Thymus (tissue), 11 donors: ENCODE results near the gene SLC17A8. TPM values are rescaled to one million over a fixed set of nuclear protein-coding genes. Genes with fewer than 3 reads are reported as not detected.
A peak's percentile ranks its signal among the peaks of the same experiment; 100 is the strongest.

ENCODE experiments used
- DNase-seq, 9 donors: peaks; one replicate each; pipeline ENCODE4 v3.0.0-alpha.2; 2013; ENCODE audit warnings: low spot score in 9 of 9, low read depth in 6 of 9, missing footprints in 1 of 9
- H3K27ac ChIP-seq, 2 donors: one replicate each; pipeline ENCODE4 v1.5.1; 2013; ENCODE audit warnings: control low read depth in 1 of 2, low read depth in 1 of 2, low read length in 1 of 2, mild to moderate bottlenecking in 1 of 2, moderate library complexity in 1 of 2
- H3K27me3 ChIP-seq, 2 donors: one replicate each; pipeline ENCODE4 v1.5.1; 2013; ENCODE audit warnings: low read length in 1 of 2; ENCODE audit not compliant: control insufficient read depth in 2 of 2, insufficient read depth in 1 of 2
- H3K36me3 ChIP-seq, 2 donors: one replicate each; pipeline ENCODE4 v1.5.1; 2013; ENCODE audit warnings: low read length in 1 of 2, mild to moderate bottlenecking in 1 of 2, moderate library complexity in 1 of 2; ENCODE audit not compliant: control insufficient read depth in 2 of 2, insufficient read depth in 2 of 2
- H3K4me1 ChIP-seq, 2 donors: one replicate each; pipeline ENCODE4 v1.5.1; 2013; ENCODE audit warnings: low read length in 2 of 2; ENCODE audit not compliant: control insufficient read depth in 2 of 2, insufficient read depth in 2 of 2
- H3K4me3 ChIP-seq, 2 donors: one replicate each; pipeline ENCODE4 v1.5.1; 2013; ENCODE audit warnings: low read length in 2 of 2, control low read depth in 1 of 2, mild to moderate bottlenecking in 1 of 2
- H3K9me3 ChIP-seq, 2 donors: one replicate each; pipeline ENCODE4 v1.5.1; 2013; ENCODE audit warnings: low read length in 1 of 2, mild to moderate bottlenecking in 1 of 2; ENCODE audit not compliant: control insufficient read depth in 2 of 2, insufficient read depth in 1 of 2
- WGBS: extraction: QIAGEN DNeasy Blood & Tissue Kit; methylation state at CpG from one replicate; pipeline ENCODE4 v1.1.7; 2013; 5-methylcytosine and 5-hydroxymethylcytosine counted together
- polyA plus RNA-seq: library from polyadenylated mRNA; stranded (reverse); fragments of 200-250 nt; gene quantifications from one replicate; pipeline ENCODE4 v1.2.3, GENCODE V29; 2013
- total RNA-seq: library from RNA; stranded (reverse); fragments of 120-200 nt; gene quantifications from one replicate; pipeline ENCODE4 v1.2.4, GENCODE V29; 2013
- donor health status: healthy.

SLC17A8 gene
- total and polyA plus RNA-seq, 2 donors: 0.37 to 3.0 TPM

- no peaks in the 10 kb centered on the region for H3K36me3 ChIP-seq
- DNase-seq: no peak
- no peak overlapping the region for H3K4me3 ChIP-seq
- WGBS: 93% methylated on average over 2 of the region's 2 CpGs
- H3K9me3 ChIP-seq: no peaks in the 10 kb centered on the region
- H3K27ac ChIP-seq: no peak overlapping the region
- no peaks in the 10 kb centered on the region for H3K4me1 ChIP-seq
- no peaks in the 10 kb centered on the region for H3K27me3 ChIP-seq
Observed at GRCh38 chr12:100399095-100399494, 42.2 kb downstream of the SLC17A8 start.

GRCh38 chr12:100401660-100402059, 44.8 kb downstream of the SLC17A8 start:
- no peaks in the 10 kb centered on the region for H3K9me3 ChIP-seq
- H3K27me3 ChIP-seq: no peaks in the 10 kb centered on the region
- H3K27ac ChIP-seq: no peak overlapping the region
- H3K36me3 ChIP-seq: no peaks in the 10 kb centered on the region
- H3K4me1 ChIP-seq: no peaks in the 10 kb centered on the region
- H3K4me3 ChIP-seq: no peak overlapping the region
- no peak for DNase-seq

- Histone ChIP-seq H3K4me1 (no peaks in the 10 kb centered on the region), H3K4me3 (no peak overlapping the region), H3K27me3 (no peaks in the 10 kb centered on the region), H3K36me3 (no peaks in the 10 kb centered on the region), H3K27ac (no peak overlapping the region), H3K9me3 (no peaks in the 10 kb centered on the region)
- 87% methylated on average over 2 of the region's 2 CpGs for WGBS
- DNase-seq: no peak
Observed at GRCh38 chr12:100402763-100403162, 45.9 kb downstream of the SLC17A8 start.

GRCh38 chr12:100403446-100403845, 46.6 kb downstream of the SLC17A8 start:
- Histone ChIP-seq H3K9me3 (no peaks in the 10 kb centered on the region), H3K4me1 (no peaks in the 10 kb centered on the region), H3K4me3 (no peak overlapping the region), H3K27me3 (no peaks in the 10 kb centered on the region), H3K36me3 (no peaks in the 10 kb centered on the region), H3K27ac (no peak overlapping the region)
- whole genome bisulfite sequencing: 94% methylated on average over 2 of the region's 2 CpGs
- no peak for DNase-seq

- H3K27ac ChIP-seq: no peak overlapping the region
- 66% methylated on average over 10 of the region's 10 CpGs for WGBS
- no peaks in the 10 kb centered on the region for H3K36me3 ChIP-seq
- peak; percentile 3 to 64 (median 37) for DNase-seq
- H3K4me3 ChIP-seq: no peak overlapping the region
- H3K27me3 ChIP-seq: no peaks in the 10 kb centered on the region
- H3K9me3 ChIP-seq: no peaks in the 10 kb centered on the region
- H3K4me1 ChIP-seq: no peaks in the 10 kb centered on the region
Observed at GRCh38 chr12:100404769-100405407, 48.0 kb downstream of the SLC17A8 start.

- 91% methylated on average over 6 of the region's 6 CpGs for WGBS
Observed at GRCh38 chr12:100413001-100413400, 56.1 kb downstream of the SLC17A8 start.

GRCh38 chr12:100414739-100415138, 57.9 kb downstream of the SLC17A8 start:
- Histone ChIP-seq H3K4me3 (no peak overlapping the region), H3K4me1 (no peaks in the 10 kb centered on the region), H3K27ac (no peak overlapping the region), H3K27me3 (no peaks in the 10 kb centered on the region), H3K9me3 (no peaks in the 10 kb centered on the region), H3K36me3 (no peaks in the 10 kb centered on the region)
- 67% methylated on average over 4 of the region's 4 CpGs for WGBS
- DNase-seq: no peak

More at GRCh38 chr12:100413001-100413400, 56.1 kb downstream of the SLC17A8 start:
- no peaks in the 10 kb centered on the region for H3K36me3 ChIP-seq
- no peak overlapping the region for H3K4me3 ChIP-seq
- no peaks in the 10 kb centered on the region for H3K9me3 ChIP-seq
- H3K27me3 ChIP-seq: no peaks in the 10 kb centered on the region
- H3K27ac ChIP-seq: no peak overlapping the region
- no peaks in the 10 kb centered on the region for H3K4me1 ChIP-seq
- DNase-seq: no peak

- DNase-seq: no peak
- Histone ChIP-seq H3K4me1 (no peaks in the 10 kb centered on the region), H3K27me3 (no peaks in the 10 kb centered on the region), H3K36me3 (no peaks in the 10 kb centered on the region), H3K4me3 (no peak overlapping the region), H3K9me3 (no peaks in the 10 kb centered on the region), H3K27ac (no peak overlapping the region)
Observed at GRCh38 chr12:100422646-100423045, 65.8 kb downstream of the SLC17A8 start.

GRCh38 chr12:100426145-100426544, 69.3 kb downstream of the SLC17A8 start:
- Histone ChIP-seq H3K36me3 (no peaks in the 10 kb centered on the region), H3K4me3 (no peak overlapping the region), H3K27ac (no peak overlapping the region), H3K9me3 (no peaks in the 10 kb centered on the region), H3K27me3 (no peaks in the 10 kb centered on the region), H3K4me1 (no peaks in the 10 kb centered on the region)
- 47% methylated on average over 1 of the region's 1 CpG for WGBS
- DNase-seq: no peak
